ENCODE data around the gene ABCF3. TPM values are rescaled to one million over a fixed set of nuclear protein-coding genes. Genes with fewer than 3 reads are reported as not detected.

ABCF3 gene
- total RNA-seq, 1 donor from 2014 or later, result 60.5 TPM

GRCh38 chr3:184234671-184235380, 48.8 kb downstream of the ABCF3 start:
- no peak for TF ChIP-seq CTCF (IDR thresholded peaks at IDR 0.05)
- Mint-ChIP-seq H3K36me3 (ENCODE audit: unreplicated experiment) (no peaks in the 10 kb centered on the region), H3K27ac (ENCODE audit: unreplicated experiment) (no peak overlapping the region), H3K9me3 (ENCODE audit: unreplicated experiment) (no peaks in the 10 kb centered on the region), H3K4me3 (ENCODE audit: unreplicated experiment) (no peak overlapping the region), H3K4me1 (ENCODE audit: unreplicated experiment) (peaks cover 5% of the 10 kb centered on the region), H3K27me3 (ENCODE audit: unreplicated experiment) (peaks cover 22% of the 10 kb centered on the region)
- no peak for DNase-seq (ENCODE audit: extremely low spot score, unreplicated experiment)

- Mint-ChIP-seq H3K36me3 (ENCODE audit: unreplicated experiment) (no peaks in the 10 kb centered on the region), H3K27me3 (ENCODE audit: unreplicated experiment) (peaks cover 22% of the 10 kb centered on the region), H3K27ac (ENCODE audit: unreplicated experiment) (no peak overlapping the region), H3K4me3 (ENCODE audit: unreplicated experiment) (no peak overlapping the region), H3K9me3 (ENCODE audit: unreplicated experiment) (no peaks in the 10 kb centered on the region), H3K4me1 (ENCODE audit: unreplicated experiment) (peaks cover 5% of the 10 kb centered on the region)
- no peak for DNase-seq (ENCODE audit: extremely low spot score, unreplicated experiment)
- TF ChIP-seq CTCF (IDR thresholded peaks at IDR 0.05), result no peak
Observed at GRCh38 chr3:184235381-184236032, 49.5 kb downstream of the ABCF3 start.

- TF ChIP-seq CTCF (IDR thresholded peaks at IDR 0.05), result no peak
- peaks cover 20% of the 10 kb centered on the region for H3K27me3 Mint-ChIP-seq (ENCODE audit: unreplicated experiment)
Observed at GRCh38 chr3:184236033-184236410, 50.0 kb downstream of the ABCF3 start.

GRCh38 chr3:184236636-184237035, 50.6 kb downstream of the ABCF3 start:
- H3K4me3 Mint-ChIP-seq (ENCODE audit: unreplicated experiment), result no peak overlapping the region
- peaks cover 14% of the 10 kb centered on the region for H3K27me3 Mint-ChIP-seq (ENCODE audit: unreplicated experiment)
- no peak for TF ChIP-seq CTCF (IDR thresholded peaks at IDR 0.05)
- H3K4me1 Mint-ChIP-seq (ENCODE audit: unreplicated experiment), result no peaks in the 10 kb centered on the region
- DNase-seq (ENCODE audit: extremely low spot score, unreplicated experiment), result no peak
- H3K36me3 Mint-ChIP-seq (ENCODE audit: unreplicated experiment), result no peaks in the 10 kb centered on the region
- H3K9me3 Mint-ChIP-seq (ENCODE audit: unreplicated experiment), result no peaks in the 10 kb centered on the region
- H3K27ac Mint-ChIP-seq (ENCODE audit: unreplicated experiment), result no peak overlapping the region

More at GRCh38 chr3:184236033-184236410, 50.0 kb downstream of the ABCF3 start:
- no peak overlapping the region for H3K27ac Mint-ChIP-seq (ENCODE audit: unreplicated experiment)
- no peak for DNase-seq (ENCODE audit: extremely low spot score, unreplicated experiment)
- H3K4me3 Mint-ChIP-seq (ENCODE audit: unreplicated experiment), result no peak overlapping the region
- no peaks in the 10 kb centered on the region for H3K9me3 Mint-ChIP-seq (ENCODE audit: unreplicated experiment)
- no peaks in the 10 kb centered on the region for H3K36me3 Mint-ChIP-seq (ENCODE audit: unreplicated experiment)
- peaks cover 3% of the 10 kb centered on the region for H3K4me1 Mint-ChIP-seq (ENCODE audit: unreplicated experiment)

GRCh38 chr3:184237211-184237610, 51.2 kb downstream of the ABCF3 start:
- H3K4me3 Mint-ChIP-seq (ENCODE audit: unreplicated experiment), result no peak overlapping the region
- no peak overlapping the region for H3K27ac Mint-ChIP-seq (ENCODE audit: unreplicated experiment)
- H3K27me3 Mint-ChIP-seq (ENCODE audit: unreplicated experiment), result peaks cover 8% of the 10 kb centered on the region
- H3K9me3 Mint-ChIP-seq (ENCODE audit: unreplicated experiment), result no peaks in the 10 kb centered on the region
- H3K36me3 Mint-ChIP-seq (ENCODE audit: unreplicated experiment), result peaks cover under 1% of the 10 kb centered on the region
- TF ChIP-seq CTCF (IDR thresholded peaks at IDR 0.05), result no peak
- H3K4me1 Mint-ChIP-seq (ENCODE audit: unreplicated experiment), result no peaks in the 10 kb centered on the region
- DNase-seq (ENCODE audit: extremely low spot score, unreplicated experiment), result no peak

Data from osteocyte (in vitro differentiated cells).